Fibroblast of lung (primary cell): ENCODE measurements around the gene NEK4.

Source experiments
- EZH2 ChIP-seq: IDR thresholded peaks from 2 replicates; pipeline ENCODE4 v1.5.1; 2012; ENCODE audit warnings: low read length, control low read depth, mild to moderate bottlenecking; ENCODE audit errors: missing control alignments
- TF ChIP-seq, protein P1 (sequence below), 2 donors: IDR thresholded peaks in 1 of 2; conservative IDR thresholded peaks in 1 of 2; 1 replicate in 1 of 2; 2 replicates in 1 of 2; pipeline ENCODE4 v1.5.1; 2011 to 2012; ENCODE audit warnings: low read length in 2 of 2, control low read depth in 1 of 2, inconsistent platforms in 1 of 2, low read depth in 1 of 2, mild to moderate bottlenecking in 1 of 2

DNA sequence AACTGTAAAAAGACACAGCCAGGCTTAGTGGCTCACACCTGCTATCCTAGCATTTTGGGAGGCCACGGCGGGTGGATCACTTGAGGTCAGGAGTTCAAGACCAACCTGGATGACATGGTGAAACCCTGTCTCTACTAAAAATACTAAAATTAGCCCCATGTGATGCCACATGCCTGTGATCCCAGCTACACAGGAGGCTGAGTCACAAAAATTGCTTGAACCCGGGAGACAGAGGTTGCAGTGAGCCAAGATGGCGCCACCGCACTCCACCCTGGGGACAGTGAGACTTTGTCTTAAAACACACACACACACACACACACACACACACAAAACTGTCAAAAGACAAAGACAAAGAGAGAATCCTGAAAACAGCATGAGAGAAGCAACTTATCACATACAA, 46.8 kb downstream of the NEK4 start:
- TF ChIP-seq, protein P1, sequence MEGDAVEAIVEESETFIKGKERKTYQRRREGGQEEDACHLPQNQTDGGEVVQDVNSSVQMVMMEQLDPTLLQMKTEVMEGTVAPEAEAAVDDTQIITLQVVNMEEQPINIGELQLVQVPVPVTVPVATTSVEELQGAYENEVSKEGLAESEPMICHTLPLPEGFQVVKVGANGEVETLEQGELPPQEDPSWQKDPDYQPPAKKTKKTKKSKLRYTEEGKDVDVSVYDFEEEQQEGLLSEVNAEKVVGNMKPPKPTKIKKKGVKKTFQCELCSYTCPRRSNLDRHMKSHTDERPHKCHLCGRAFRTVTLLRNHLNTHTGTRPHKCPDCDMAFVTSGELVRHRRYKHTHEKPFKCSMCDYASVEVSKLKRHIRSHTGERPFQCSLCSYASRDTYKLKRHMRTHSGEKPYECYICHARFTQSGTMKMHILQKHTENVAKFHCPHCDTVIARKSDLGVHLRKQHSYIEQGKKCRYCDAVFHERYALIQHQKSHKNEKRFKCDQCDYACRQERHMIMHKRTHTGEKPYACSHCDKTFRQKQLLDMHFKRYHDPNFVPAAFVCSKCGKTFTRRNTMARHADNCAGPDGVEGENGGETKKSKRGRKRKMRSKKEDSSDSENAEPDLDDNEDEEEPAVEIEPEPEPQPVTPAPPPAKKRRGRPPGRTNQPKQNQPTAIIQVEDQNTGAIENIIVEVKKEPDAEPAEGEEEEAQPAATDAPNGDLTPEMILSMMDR (conservative IDR thresholded peaks at IDR 0.05 in 1 of 2, IDR thresholded peaks at IDR 0.05 in 1 of 2; ENCODE audit: low read depth in 1 of 2, low read length in 2 of 2) = no peak
- no peak for TF ChIP-seq EZH2
